Activated naive CD4-positive, alpha-beta T cell (primary cell): ENCODE data around the gene IL1RAP.
A peak's percentile ranks its signal among the peaks of the same experiment; 100 is the strongest.
"Not testable (repeated sequence)": the region's sequence is repeated elsewhere in the genome, so short reads cannot be mapped to it uniquely, and the experiment has no call there.

Experiments
- DNase-seq, 4 experiments: peaks; one replicate each; lab custom pipeline; 2025; lab: John Stamatoyannopoulos, UW

The IL1RAP gene

DNA sequence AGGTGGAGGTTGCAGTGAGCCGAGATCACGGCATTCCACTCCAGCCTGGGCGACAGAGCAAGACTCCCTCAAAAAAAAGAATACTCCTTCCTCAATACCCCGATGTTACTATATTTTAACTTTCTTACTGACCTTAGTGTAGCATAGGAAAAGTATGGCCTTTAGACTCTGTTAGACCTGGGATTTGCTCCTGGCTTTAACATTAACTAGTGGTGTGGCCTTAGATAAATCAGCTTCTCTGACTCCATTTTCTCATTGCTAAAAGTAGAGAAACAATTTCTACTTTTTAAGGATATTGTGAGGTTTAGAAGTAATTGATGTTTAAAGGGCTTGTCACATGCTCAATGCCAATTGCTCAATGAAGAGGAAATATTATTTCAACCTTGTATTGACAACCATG, 7.6 kb upstream of the IL1RAP start:
- DNase-seq, result no peak

DNA sequence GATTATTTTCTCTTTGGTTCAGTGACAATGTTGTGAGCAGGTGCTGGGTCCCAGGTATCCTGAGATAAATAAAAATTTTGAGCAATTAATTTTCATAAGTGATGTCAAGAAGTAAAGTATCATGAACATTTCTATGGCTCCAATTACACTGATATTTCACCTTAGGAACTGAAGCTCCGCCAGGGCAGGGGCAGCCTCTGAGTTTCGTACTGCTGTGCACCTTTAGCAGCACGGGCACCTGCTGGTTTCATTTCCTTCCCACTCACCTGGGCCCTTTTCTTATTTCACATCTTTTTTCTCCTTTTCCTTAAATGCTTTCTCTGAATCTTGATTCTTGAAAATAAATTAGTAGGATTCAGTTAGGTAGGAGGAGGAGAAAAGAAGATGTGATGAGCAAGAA, 1.2 kb upstream of the IL1RAP start:
- DNase-seq, result no peak

DNA sequence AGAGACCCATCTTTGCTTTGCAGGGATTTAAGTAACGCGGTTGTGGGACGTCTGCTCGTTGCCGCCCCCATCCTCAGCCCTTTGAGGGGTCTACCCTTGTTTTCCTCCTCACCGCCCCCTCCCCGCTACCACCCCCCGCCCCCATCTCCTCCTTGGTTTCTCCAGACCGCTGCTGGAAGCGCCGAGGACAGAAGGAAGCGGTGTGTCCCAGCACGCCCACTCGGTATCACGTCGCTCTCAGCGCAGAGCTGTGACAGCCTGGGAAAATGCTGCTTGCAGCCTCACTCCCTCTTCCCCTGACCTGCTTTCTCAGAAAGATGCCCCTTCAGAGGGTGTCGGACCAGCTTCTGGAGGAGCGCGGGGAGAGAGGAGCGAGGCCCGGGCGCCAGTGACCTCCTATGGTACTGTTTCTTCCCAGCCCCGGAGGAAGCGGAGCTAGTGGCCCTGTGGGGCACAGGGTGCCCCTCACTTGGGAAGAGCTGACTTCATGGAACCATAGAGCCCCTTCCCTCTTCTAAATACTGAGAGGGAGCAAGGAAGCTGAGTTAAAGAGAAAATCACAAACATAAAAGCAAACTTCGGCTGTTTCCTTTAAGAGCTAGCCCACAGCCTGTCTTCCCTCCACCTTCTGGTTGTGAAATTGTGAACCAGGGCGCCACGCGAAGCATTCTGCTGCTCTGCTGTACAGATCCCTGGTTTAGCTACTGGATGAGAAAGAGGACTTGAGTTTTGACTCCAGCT, 698 bp downstream of the IL1RAP start:
- DNase-seq, result peak in 2 of 4 experiments; percentile 10 to 22

DNA sequence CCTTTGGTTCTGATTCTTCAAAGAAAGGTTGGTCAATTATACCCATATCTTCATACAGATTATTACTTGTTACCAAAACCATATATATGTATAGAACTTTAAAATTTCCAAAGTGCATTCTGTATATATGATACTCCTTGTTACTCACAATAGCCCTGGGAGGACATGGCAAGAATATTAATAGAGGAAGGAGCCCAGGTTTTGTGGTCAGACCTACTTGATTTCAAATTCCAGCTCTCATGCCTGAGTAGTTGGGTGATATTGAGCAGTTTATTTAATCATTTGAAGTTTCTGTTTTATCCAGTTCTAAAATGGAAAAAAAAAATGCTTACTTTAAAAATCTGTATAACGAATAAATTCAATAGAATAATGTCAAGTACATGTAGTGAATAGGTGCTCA, 2.5 kb downstream of the IL1RAP start:
- no peak for DNase-seq

DNA sequence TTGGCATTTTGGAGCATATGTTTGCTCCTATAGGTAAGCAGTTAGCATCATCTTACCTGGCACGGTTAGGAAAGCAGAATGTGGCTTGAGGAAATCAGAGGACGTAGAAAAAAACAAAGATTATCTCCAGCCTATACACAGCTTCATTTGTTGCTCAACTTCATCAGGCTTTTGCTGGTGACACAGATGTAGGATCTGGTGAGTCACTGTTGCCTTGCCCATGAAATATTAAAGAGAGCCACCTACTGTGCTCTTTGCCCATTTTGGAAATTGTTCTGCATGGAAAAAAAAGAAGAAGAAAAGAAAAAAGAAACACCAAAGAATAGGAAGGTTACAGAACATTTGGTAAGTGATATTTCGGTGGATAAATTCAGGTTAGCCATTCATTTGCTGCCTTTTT, 3.8 kb downstream of the IL1RAP start:
- no peak for DNase-seq

DNA sequence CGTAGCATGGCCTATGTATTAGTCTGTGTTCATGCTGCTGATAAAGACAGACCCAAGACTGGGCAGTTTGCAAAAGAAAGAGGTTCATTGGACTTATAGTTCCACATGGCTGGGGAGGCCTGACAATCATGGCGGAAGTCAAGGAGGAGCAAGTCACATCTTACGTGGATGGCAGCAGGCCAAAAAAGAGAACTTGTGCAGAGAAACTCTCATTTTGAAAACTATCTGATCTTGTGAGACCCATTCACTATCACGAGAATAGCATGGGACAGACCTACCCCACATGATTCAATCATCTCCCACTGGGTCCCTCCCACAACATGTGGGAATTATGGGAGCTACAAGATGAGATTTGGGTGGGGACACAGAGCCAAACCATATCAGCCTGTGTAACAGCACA, 4.6 kb downstream of the IL1RAP start:
- not testable (repeated sequence) for DNase-seq

DNA sequence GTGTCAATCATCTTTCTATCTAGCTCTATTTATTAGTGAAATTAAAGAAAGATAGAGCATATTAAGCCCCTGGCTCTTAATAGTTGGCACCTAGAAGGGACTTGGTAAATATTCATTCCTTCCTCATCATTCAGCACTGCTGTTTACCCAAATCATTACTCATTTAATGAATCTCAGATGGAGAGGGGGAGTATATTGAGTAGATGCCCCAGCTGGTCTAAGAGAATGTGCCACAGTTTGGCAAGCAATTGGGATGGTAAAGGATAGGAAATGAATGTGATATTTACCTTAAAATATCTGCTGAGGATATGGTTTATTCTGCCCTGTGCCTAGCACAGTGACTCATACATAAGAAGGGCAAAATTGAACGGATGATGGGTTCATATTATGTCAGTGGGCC, 6.0 kb downstream of the IL1RAP start:
- DNase-seq, result no peak

DNA sequence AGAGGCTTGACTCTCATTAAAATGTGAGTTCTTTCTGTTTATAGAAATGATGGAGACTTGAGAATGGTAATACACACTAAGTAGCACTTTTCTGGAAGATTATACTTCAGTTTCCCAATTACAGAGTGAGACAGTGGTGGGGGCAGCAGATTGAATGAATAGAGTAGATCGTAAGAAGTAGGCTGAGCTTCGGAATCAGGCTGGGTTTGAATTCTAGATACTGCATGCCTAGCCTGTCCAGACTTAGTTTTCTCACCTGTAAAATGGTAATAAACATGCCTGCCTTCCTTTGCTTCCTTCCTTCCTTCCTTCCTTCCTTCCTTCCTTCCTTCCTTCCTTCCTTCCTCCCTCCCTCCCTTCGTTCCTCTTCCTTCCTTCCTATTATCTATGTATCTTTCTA, 8.1 kb downstream of the IL1RAP start:
- no peak for DNase-seq

DNA sequence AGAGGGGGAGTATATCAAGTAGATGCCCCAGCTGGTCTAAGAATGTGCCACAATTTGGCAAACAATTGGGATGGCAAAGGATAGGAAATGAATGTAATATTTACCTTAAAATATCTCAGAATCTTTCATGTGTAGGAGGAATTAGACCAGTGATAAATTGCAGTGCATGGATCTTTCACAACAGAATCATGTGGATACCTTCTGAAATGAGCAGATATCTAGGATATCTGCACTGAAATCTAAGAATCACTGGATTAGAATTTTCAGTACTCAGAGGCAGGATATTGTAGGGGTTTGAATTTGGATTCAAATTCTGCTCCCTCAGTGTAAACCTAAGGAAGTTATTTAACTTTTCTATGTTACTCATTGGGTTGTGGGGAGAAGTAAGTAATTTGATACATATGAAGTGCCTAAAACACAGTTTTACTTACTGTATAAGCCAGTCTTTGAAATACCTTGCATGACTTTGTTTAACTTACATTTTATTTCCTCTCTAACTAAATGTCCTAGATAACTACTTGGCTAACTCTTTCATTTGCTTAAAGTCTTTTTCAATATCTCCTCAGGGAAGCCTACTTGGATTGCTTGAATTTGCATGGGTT, 8.8 kb downstream of the IL1RAP start:
- DNase-seq, result no peak

DNA sequence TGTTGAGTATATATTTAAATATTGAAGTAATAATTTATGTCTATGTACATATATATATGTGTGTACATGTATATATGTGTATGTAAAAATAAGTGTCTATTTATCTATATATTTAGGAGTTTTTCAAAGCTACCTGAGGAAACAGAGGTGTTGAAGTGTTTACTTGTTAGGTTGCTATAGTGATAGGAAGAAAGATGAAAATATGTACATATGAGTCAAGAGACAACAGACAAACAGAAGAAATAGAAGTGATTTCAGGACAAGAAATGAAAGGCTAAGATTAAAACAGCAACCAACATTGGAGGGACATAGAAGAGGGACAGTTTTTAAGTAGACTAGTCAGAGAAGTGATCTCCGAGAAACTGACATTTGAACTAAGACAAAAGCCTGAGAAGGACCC, 11.1 kb downstream of the IL1RAP start:
- no peak for DNase-seq

DNA sequence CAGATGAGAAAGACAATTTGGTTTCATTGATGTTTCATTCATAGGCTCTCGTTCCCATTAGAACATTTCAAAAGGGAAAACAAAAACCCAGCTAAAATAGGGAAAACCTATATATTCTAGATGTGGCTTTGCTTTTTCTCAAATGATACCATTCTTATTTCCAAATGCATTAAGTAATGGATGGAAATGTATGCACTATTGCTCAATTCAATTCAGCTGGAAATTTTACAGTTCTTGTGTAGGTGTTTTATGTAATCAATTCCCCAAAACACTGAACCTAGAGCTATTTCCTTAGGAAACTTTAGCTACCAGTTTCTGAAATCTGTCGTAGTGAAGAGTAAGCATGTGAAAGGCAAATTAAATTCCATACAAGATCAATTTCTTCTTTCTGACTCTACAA, 11.7 kb downstream of the IL1RAP start:
- no peak for DNase-seq

DNA sequence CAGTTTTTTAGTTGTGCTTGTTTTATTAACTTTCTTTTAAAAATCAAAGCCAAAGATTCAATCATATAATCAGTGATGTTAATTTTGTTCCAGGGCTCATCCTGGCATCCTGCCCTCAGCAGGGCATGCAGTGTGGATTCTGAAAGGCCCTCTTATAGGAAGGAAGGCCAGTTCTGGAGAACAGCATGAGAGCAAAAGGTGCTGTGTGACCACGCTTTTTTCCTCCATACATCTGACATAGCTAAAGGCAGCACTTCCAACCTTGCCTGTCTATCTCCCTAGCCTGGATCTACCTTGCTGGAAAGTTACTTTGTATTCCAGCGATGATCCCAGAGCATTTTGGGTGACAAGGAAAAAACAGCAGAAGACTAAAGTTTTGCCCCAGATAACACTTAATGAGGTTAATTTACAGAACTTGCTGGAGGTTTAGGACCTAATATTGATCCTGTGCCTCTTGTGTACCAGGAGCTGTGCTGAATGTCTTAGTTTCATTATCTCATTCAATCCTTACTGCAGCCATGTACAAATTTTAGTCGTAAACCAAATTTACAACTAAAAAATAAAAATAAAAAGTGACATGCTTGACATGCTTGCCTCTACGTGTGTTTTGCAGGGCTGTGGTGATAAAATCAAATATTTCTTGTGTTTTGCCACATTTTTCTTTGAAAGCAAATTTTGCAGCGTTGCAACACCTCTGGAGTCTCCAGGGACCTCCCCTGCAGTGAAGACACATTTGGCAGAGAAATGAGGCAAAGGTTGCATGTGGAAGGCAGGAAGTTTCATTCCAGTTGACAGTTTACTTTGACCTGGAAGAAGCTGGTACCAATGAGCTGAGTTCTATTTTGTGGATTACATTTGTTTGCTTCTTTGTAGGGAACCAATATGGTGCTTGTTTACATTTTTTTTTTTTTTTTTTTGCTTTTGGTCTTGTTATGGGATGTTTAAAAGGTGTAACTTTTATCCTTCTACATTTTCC, 13.2 kb downstream of the IL1RAP start:
- no peak for DNase-seq

DNA sequence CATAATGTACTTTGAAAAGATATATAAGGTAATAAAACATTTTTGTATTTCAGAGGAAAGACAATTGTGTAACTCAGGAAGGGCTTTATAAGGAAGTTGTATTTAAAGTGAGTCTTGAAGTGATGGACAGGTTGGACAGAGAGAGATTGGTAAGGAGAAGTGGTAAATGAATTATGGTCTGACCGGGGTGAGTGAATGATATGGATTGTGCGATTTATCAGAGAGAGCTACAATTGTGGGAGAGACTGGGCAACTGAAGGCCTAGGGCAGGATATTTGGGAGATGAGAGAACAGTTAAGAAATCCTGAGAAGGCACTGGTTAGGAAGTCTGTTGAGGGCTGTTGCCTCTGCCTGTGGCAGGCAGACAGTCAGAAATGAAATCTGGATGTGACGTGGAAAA, 14.8 kb downstream of the IL1RAP start:
- no peak for DNase-seq

DNA sequence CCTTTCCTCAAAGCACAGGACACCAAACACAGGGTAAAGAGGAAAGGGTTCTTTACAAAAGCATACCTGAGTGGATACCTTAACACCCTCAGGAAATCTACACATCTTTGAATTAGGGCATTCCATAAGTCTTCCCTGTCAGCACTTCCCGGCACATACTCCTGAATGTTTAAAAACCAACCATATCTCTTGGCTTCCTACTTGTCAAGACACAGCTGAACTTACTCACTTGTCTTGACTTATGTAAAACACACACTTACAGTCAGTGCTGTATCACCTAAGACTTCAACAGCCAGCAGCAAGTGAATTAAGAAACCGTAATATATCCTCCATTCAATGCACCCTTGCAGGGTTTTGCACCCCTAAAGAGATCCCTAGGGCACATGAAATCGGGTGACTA, 17.5 kb downstream of the IL1RAP start:
- no peak for DNase-seq

DNA sequence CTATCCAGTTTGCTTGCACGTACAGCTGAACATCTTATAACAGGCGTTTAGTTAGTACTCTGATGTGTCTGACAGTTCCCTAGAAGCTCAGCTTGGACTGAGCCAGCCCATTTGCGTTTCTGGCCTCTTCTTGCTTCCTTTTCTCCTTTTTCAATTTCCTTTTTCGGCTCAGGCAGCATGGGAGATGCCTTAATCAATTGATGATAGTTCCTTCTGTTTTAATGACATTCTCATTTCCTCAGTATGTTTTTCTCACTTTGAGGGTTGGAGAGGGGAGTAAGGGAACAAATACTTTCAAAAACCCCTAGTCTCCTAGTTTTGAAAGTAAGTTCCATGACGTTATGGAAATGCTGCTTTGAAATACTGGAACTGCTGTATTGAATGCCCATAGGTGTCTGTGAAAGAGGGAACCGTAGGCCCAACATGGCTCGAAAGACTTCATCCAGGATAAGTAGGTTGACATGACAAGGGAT, 18.9 kb downstream of the IL1RAP start:
- no peak for DNase-seq

DNA sequence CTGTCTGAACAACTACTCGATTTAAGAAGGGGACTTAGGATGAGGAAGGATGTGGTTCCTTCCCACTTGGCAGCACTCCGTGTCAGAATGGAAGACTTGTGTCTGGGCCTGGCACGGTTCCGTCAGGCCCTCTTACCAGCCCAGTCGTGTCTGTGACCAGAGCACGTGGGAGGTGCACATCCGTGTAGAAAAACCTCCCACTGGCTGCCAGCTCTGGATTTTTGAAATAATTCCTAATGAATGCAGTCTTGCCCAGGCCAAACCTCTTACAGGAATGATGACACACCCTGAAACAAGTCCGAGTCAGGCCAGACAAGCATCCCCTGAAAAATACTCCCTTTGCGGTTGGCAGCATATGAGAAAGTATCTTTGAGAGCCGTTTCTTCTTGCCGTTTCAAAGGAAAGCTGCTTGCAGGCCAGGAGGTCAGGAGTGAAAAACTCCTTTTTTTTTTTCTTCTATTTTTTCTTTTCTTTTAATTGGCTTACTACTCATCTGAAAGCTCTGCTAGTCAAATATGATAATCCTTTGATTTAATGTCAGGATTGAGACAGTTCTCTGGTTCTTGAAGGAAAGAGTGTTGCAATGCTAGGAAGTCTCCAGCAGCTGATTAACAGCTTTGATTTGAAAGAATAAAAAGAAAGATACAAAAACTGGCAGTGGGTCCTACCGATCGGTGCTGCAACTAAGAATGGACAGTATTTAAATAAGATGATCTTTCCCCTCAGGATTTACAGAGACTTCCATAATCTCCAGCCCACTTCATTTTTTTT, 19.8 kb downstream of the IL1RAP start:
- no peak for DNase-seq

DNA sequence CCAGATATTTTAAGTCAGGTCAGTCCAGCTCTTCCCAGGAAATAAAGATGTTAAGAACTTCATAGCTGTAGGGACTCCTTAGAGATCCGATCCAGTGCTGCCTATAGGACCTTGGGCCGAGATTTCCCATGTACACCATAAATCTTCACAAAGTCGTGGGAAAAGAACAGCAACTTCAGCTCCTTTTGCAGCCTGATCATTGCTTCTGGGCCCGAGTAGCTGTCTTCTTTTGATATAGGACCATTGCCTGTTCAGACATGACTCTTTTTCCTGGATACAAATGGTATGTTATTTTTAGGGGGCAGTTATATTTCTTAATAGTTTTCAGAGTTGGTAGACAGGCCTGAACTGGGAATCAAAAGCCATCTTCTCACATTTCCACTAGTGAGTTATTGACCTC, 20.5 kb downstream of the IL1RAP start:
- DNase-seq, result no peak

DNA sequence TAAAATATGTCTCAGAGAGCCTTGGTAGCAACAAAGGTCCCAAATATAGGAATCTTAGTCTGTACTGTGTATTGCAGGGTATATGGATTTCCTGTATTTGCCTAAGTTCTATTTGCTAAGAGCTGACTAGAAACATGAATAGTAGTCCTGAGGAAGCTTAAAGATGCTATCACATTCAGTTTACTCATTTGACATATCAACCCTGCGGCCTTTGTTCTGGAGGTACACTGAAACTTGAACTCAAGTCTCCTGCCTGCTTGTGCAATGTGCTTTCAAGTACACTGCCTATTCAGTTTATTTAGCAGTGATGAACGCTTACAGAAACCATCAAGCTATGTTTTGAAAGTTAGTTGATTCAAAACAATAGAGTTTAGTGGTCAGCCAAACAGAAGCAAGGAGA, 21.1 kb downstream of the IL1RAP start:
- no peak for DNase-seq

DNA sequence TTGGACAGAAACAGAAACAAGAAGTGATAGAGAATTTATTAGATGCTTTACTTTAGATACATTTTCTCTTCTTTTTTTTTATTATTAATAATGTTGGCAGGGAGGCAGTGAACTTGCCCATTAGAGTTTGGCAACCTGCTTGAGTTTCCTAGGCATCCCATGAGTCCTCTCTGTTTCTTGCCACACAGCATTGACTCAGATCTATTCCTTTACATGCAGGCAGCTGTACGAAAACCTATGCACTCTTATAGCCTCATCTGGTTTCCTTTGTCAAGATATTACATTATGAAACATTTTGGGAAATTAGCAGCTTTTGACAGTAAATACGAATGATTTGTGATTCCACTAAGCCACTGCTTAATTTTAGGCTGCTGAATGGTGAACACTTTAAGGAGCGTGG, 23.3 kb downstream of the IL1RAP start:
- DNase-seq, result no peak

DNA sequence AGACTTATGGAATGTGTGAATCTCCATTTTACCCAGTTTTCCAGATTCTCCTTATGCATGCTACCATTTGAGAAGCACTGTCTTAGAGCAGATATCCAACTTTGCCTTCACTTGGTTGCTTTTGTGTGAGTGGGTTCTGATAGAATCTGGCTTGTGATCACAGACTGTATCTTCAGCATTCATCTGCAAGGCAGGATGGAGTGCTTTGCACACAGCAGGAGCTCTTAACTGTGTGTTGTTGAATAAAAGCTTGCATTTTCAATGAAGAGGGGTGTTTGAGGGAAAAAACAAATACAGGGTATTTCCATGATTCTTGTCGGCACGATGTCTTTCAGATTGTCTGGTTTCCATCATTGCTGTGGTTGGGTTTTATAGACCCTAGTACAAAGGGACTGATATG, 24.4 kb downstream of the IL1RAP start:
- no peak for DNase-seq

DNA sequence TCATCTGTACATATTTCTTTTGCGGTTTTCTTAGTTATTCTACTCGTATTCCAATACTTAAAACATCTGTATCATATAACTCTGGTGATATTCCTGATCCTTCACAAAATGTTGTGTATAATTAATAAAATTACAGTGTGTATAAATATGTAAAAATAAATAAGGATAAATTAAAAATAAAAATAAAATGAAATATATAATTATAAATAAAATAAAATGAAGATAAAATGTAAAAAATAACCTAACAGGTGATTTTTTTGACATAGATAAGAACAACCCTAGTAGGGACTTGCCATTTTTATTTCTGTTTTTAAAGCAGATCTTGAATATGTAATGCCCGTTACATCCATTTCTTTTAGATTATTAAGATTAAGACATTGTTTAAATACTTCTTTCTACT, 25.6 kb downstream of the IL1RAP start:
- DNase-seq, result no peak

DNA sequence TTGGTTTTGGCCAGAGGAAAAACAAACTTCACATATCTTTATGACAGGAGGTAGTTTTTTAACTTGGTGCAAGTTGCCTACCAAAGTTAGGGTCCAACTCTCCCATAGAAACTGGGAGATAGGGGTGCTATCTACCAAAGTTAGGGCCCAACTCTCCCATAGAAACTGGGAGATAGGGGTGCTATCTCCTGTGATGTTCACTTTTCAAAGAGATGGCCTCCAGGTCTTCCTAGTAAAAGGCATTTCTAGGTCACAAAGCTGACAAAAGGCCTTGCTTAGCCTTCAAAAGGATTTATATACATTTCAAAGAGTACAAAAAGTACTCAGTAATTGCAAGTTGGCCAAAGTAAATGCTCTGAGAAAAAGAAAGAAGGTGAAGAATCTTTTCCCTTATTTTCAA, 27.1 kb downstream of the IL1RAP start:
- no peak for DNase-seq
